ENCODE results near the gene KIAA0586. TPM values are rescaled to one million over a fixed set of nuclear protein-coding genes. Genes with fewer than 3 reads are reported as not detected.
"Not testable (repeated sequence)": the region's sequence is repeated elsewhere in the genome, so short reads cannot be mapped to it uniquely, and the experiment has no call there.

KIAA0586 gene
- total RNA-seq, 1 donor from 2014 or later: 21.0 TPM

GRCh38 chr14:58549105-58549757 is 121.7 kb downstream of the KIAA0586 start:
- DNase-seq: no peak

- no peak for DNase-seq
These were observed 126.4 kb downstream of the KIAA0586 start for GRCh38 chr14:58553959-58554358.

GRCh38 chr14:58555647-58556046 is 128.1 kb downstream of the KIAA0586 start:
- DNase-seq: no peak

- no peak for DNase-seq
These were observed 129.7 kb downstream of the KIAA0586 start for GRCh38 chr14:58557242-58557641.

GRCh38 chr14:58560208-58560607 is 132.7 kb downstream of the KIAA0586 start:
- DNase-seq: no peak

GRCh38 chr14:58562141-58562540 is 134.6 kb downstream of the KIAA0586 start:
- DNase-seq: no peak

- DNase-seq: no peak
These were observed 136.5 kb downstream of the KIAA0586 start for GRCh38 chr14:58563978-58564377.

- DNase-seq: no peak
These were observed 138.3 kb downstream of the KIAA0586 start for GRCh38 chr14:58565832-58566231.

- DNase-seq: no peak
These were observed 139.5 kb downstream of the KIAA0586 start for GRCh38 chr14:58566979-58567378.

- DNase-seq: no peak
These were observed 140.8 kb downstream of the KIAA0586 start for GRCh38 chr14:58568322-58568721.

GRCh38 chr14:58571256-58571655 is 143.7 kb downstream of the KIAA0586 start:
- DNase-seq: no peak

- DNase-seq: no peak
These were observed 144.4 kb downstream of the KIAA0586 start for GRCh38 chr14:58571769-58572472.

- DNase-seq: no peak
These were observed 144.9 kb downstream of the KIAA0586 start for GRCh38 chr14:58572473-58572853.

GRCh38 chr14:58572863-58573262 is 145.3 kb downstream of the KIAA0586 start:
- DNase-seq: no peak

GRCh38 chr14:58574623-58575022 is 147.1 kb downstream of the KIAA0586 start:
- no peak for DNase-seq

- no peak for DNase-seq
These were observed 148.4 kb downstream of the KIAA0586 start for GRCh38 chr14:58575956-58576355.

- DNase-seq: not testable (repeated sequence)
These were observed 152.5 kb downstream of the KIAA0586 start for GRCh38 chr14:58580035-58580434.

GRCh38 chr14:58581389-58581788 is 153.9 kb downstream of the KIAA0586 start:
- DNase-seq: not testable (repeated sequence)

- DNase-seq: no peak
These were observed 156.9 kb downstream of the KIAA0586 start for GRCh38 chr14:58584383-58584782.

- DNase-seq: no peak
These were observed 159.8 kb downstream of the KIAA0586 start for GRCh38 chr14:58587271-58587670.

- not testable (repeated sequence) for DNase-seq
These were observed 160.8 kb downstream of the KIAA0586 start for GRCh38 chr14:58588321-58588720.

GRCh38 chr14:58593977-58594376 is 166.5 kb downstream of the KIAA0586 start:
- DNase-seq: no peak

GRCh38 chr14:58597041-58597440 is 169.5 kb downstream of the KIAA0586 start:
- no peak for DNase-seq

Measured in skin of body (tissue), 2 donors.